Measurements from ENCODE around the gene COQ8A. TPM values are rescaled to one million over a fixed set of nuclear protein-coding genes. Genes with fewer than 3 reads are reported as not detected.

Gene COQ8A
- polyA plus RNA-seq, 1 of the 3 experiments (the other 2 are of a cell fraction): 11.8 TPM

- no peak for TF ChIP-seq TEAD4 (IDR thresholded peaks at IDR 0.05; ENCODE audit: borderline replicate concordance, insufficient read depth)
- TF ChIP-seq ELF1 (IDR thresholded peaks at IDR 0.05): no peak
- TF ChIP-seq USF2 (IDR thresholded peaks at IDR 0.05; ENCODE audit: borderline replicate concordance, low read depth, low read length): no peak
- TF ChIP-seq, protein P1, sequence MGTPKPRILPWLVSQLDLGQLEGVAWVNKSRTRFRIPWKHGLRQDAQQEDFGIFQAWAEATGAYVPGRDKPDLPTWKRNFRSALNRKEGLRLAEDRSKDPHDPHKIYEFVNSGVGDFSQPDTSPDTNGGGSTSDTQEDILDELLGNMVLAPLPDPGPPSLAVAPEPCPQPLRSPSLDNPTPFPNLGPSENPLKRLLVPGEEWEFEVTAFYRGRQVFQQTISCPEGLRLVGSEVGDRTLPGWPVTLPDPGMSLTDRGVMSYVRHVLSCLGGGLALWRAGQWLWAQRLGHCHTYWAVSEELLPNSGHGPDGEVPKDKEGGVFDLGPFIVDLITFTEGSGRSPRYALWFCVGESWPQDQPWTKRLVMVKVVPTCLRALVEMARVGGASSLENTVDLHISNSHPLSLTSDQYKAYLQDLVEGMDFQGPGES (IDR thresholded peaks at IDR 0.05; ENCODE audit: low read depth, low read length): no peak
- TF ChIP-seq RAD21 (IDR thresholded peaks at IDR 0.05; ENCODE audit: low read length): no peak
- TF ChIP-seq EP300 (IDR thresholded peaks at IDR 0.05; ENCODE audit: borderline replicate concordance in 1 of 2, low read depth in 1 of 2, low read length in 1 of 2): no peak
- TF ChIP-seq MAX (IDR thresholded peaks at IDR 0.05; ENCODE audit: low read depth): no peak
- TF ChIP-seq, protein P2, sequence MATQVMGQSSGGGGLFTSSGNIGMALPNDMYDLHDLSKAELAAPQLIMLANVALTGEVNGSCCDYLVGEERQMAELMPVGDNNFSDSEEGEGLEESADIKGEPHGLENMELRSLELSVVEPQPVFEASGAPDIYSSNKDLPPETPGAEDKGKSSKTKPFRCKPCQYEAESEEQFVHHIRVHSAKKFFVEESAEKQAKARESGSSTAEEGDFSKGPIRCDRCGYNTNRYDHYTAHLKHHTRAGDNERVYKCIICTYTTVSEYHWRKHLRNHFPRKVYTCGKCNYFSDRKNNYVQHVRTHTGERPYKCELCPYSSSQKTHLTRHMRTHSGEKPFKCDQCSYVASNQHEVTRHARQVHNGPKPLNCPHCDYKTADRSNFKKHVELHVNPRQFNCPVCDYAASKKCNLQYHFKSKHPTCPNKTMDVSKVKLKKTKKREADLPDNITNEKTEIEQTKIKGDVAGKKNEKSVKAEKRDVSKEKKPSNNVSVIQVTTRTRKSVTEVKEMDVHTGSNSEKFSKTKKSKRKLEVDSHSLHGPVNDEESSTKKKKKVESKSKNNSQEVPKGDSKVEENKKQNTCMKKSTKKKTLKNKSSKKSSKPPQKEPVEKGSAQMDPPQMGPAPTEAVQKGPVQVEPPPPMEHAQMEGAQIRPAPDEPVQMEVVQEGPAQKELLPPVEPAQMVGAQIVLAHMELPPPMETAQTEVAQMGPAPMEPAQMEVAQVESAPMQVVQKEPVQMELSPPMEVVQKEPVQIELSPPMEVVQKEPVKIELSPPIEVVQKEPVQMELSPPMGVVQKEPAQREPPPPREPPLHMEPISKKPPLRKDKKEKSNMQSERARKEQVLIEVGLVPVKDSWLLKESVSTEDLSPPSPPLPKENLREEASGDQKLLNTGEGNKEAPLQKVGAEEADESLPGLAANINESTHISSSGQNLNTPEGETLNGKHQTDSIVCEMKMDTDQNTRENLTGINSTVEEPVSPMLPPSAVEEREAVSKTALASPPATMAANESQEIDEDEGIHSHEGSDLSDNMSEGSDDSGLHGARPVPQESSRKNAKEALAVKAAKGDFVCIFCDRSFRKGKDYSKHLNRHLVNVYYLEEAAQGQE (IDR thresholded peaks at IDR 0.05; ENCODE audit: low read depth, low read length): no peak
- no peak for TF ChIP-seq RFX5 (IDR thresholded peaks at IDR 0.05; ENCODE audit: low read length)
- TF ChIP-seq FOXJ3 (CRISPR knock-in tag; IDR thresholded peaks at IDR 0.05): no peak
- no peak for TF ChIP-seq NRF1 (IDR thresholded peaks at IDR 0.05; ENCODE audit: low read depth, low read length)
- TF ChIP-seq TCF12 (IDR thresholded peaks at IDR 0.05): no peak
- TF ChIP-seq, protein P3, sequence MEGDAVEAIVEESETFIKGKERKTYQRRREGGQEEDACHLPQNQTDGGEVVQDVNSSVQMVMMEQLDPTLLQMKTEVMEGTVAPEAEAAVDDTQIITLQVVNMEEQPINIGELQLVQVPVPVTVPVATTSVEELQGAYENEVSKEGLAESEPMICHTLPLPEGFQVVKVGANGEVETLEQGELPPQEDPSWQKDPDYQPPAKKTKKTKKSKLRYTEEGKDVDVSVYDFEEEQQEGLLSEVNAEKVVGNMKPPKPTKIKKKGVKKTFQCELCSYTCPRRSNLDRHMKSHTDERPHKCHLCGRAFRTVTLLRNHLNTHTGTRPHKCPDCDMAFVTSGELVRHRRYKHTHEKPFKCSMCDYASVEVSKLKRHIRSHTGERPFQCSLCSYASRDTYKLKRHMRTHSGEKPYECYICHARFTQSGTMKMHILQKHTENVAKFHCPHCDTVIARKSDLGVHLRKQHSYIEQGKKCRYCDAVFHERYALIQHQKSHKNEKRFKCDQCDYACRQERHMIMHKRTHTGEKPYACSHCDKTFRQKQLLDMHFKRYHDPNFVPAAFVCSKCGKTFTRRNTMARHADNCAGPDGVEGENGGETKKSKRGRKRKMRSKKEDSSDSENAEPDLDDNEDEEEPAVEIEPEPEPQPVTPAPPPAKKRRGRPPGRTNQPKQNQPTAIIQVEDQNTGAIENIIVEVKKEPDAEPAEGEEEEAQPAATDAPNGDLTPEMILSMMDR (IDR thresholded peaks at IDR 0.05): no peak
- Histone ChIP-seq H3K4me2 (no peak overlapping the region), H3K9me2 (no peaks in the 10 kb centered on the region), H3K79me2 (ENCODE audit: insufficient read depth) (no peaks in the 10 kb centered on the region), H3F3A (replicated peaks; ENCODE audit: insufficient read depth) (no peaks in the 10 kb centered on the region), H3K27ac (ENCODE audit: low read depth in 2 of 2, low read length in 1 of 2) (no peak overlapping the region), H3K27me3 (ENCODE audit: insufficient read depth) (no peaks in the 10 kb centered on the region), H3K4me3 (ENCODE audit: low read depth in 2 of 2, low read length in 1 of 2) (no peak overlapping the region), H2AFZ (ENCODE audit: low read depth) (no peak overlapping the region), H3K36me3 (replicated peaks in 1 of 2; ENCODE audit: control insufficient read depth in 1 of 2, insufficient read depth in 2 of 2, low read length in 1 of 2) (no peaks in the 10 kb centered on the region), H3K9ac (no peak overlapping the region), H3K4me1 (ENCODE audit: control insufficient read depth in 1 of 2, insufficient read depth in 2 of 2, low read depth in 1 of 2, low read length in 1 of 2) (peaks cover 0 to 16% of the 10 kb centered on the region in 2 experiments; a peak in 1 of 4 replicates), H4K20me1 (ENCODE audit: insufficient read depth) (no peaks in the 10 kb centered on the region), H3K9me3 (no peaks in the 10 kb centered on the region)
- ChIA-PET CTCF (interaction anchor here (0.6 to 1.8 kb wide), 3 partner anchors 92 to 1123 kb away, joined by 3 to 6 read pairs (median 3); no protein-coding TSS in a partner anchor), POLR2A (interaction anchor here (0.6 kb wide), 1 partner anchor 506 kb away, joined by 5 read pairs; no protein-coding TSS in a partner anchor)
- DNase-seq: no peak
- 78% methylated on average over 1 of the region's 1 CpG for WGBS (ENCODE audit: low lambda C conversion rate)
Measured at GRCh38 chr1:226950316-226950715, 10.2 kb downstream of the COQ8A start.
